NCI-H345 (cell line): Measurements from ENCODE around the gene STK26.
"Not testable (repeated sequence)": the region's sequence is repeated elsewhere in the genome, so short reads cannot be mapped to it uniquely, and the experiment has no call there.

Experiments
- DNase-seq: peaks from one replicate; lab custom pipeline; 2025; lab: John Stamatoyannopoulos, UW

Gene STK26

DNA sequence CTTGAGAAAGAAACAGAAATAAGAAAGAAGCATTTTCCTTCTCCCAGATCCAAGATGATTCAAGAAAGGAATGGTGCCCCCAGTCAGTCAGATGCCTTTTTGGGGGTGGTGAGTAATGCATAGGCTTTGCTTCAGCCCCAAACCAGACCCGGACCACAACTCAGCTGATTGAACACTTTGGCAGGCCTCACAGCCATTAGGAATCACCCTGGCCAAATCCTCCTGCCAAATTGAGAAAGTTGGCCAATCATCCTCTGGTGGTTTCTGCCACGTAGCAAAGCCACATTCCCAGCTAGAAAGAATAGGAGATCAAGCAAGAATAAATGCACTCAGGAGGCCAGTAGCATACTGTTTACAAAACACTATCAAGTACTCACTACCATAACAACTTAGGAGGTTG, 71.1 kb downstream of the STK26 start:
- DNase-seq = no peak

DNA sequence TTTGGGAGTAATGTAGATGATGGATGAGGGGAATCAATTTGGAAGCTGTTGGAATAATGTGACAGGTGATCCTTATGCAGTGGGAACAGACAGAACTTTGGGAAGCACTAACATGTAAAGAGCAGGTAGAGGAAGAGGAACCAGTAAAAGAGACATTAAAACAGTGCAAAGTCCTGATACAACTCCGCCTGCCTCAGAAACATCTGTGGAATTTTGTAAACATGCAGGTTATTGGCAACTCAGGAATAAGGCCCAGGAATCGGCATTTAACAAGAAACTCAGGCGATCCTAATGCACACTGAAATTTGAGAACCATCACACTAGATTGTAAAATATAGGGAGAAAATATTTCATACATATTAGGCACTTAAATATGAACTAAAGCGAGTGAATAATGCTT, 75.6 kb downstream of the STK26 start:
- not testable (repeated sequence) for DNase-seq

DNA sequence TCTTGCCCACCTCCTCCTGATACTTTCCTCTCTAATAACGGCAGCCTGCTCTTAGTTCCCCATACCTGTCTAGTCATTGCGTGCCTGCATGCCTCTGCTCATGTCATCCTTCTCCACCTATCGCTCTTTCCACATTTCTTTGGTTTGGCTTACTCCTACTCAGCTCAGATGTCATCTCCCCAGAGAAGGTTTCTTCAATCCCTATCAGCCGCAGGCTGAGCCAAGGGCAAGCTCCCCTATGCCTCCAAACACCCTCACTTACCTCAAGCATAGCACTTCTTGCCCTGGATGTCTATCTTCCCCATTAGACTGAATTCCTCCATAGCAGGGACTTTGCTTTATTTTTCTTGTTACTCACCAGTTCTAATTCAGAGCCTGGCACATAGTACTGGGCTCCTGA, 78.1 kb downstream of the STK26 start:
- DNase-seq = no peak

DNA sequence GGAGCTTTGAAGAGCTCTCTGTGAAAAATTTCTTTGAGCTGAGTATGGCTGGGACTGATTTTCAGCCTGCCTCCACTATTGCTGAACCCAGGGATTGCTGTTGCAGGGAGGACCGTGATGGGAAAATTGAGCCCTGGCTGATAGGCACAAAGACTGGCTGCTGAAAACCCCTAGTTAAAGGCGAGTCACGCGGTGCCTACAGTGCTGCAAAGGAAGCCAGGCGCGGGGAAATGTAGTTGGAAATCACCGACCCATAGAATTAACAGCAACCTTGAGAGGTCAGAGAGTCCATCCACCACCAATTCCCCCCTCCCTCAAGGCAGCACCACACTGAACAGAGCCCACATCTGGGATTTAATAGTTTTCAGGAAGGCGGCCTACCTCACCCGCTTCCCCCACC, 78.7 kb downstream of the STK26 start:
- no peak for DNase-seq

DNA sequence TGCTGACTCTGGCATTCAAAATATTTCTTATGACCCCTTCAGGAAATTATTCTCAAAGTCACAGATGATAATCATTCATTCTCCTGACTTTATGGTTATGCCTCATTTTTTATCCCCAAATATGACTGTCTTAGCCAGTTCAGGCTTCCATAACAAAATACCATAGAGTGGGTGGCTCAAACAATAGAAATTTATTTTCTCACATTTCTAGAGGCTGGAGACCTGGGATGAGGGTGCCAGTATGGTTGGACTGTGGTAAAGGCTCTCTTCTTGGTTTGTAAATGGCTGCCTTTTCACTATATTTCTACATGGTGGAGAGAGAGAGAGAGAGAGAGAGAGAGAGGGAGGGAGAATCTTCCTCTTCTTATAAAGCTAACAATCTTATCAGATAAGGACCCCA, 84.2 kb downstream of the STK26 start:
- no peak for DNase-seq

DNA sequence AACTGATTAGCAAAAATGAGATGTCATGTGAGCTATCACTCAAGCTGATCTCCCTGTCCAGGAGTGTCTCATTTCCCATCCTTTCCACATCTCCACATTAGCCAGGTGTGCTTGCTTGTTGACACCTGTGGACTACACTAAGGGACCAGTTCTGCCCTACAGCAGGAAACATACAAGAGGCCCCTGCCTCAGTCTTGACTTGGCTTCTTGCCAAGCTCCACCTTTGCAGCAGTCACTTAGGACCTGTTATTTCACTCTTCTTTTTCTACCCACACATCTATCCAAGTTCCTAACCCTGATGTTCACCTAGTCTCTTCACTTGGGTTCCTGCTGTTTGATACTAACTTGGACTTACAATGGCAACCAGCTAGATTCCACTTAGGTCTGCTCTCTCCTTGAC, 91.5 kb downstream of the STK26 start:
- peak; percentile 67 for DNase-seq

DNA sequence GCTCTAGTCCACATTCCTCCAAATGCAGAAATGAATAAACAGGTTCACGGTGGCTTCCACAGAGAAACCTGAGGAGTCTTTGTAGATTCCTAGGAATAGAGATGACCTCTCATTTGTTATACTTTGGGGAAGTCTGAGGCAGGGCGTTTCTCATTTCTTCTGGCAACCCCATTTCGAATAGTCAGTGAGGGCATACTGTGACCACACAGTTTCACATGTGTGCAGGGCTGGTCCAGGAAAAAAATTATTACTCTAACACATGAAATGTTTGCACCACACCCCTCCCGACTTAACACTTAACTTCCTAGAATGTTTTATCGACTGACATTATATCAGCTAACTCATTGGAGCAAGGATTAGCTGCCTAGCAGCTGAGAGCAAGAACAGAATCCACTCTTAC, 92.7 kb downstream of the STK26 start:
- no peak for DNase-seq

DNA sequence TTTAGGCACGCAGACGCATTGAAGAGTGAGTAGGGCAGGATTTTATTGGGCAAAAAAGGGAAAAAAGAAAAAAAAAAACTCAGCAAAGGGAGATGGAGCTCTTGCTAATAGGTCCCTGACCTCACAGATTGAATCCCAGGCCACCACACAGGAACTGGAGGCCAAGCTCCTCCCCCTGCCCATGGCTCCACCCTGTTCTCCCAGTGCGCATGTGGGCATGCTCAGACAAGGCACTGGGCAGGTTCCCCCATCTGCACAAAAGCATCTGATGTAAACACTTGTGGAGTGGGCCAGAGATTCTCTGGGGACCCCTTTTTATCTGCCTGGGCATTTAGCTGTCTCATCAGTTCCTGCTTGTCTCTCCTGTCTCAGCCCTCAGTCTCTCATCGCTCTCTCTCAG, 95.3 kb downstream of the STK26 start:
- DNase-seq = no peak

DNA sequence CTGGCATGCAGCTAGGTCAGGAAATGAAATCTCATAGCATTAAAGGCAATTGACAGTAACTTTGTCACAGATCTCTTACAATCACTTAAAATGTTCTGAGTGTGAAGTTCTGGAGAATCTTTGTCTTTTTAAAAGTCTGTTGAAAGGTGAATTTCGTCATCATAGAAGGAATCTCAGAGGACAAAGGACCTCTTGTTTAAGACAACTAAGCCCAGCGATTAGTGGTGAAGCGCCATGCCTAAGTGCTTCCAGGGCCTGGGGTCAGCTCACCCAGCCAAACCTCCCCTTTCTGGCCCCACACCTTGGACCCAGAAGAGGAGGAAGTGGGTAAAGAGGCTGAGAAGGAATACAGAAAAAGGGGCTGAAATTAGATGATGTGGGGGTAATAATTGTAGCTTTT, 96.2 kb downstream of the STK26 start:
- no peak for DNase-seq

DNA sequence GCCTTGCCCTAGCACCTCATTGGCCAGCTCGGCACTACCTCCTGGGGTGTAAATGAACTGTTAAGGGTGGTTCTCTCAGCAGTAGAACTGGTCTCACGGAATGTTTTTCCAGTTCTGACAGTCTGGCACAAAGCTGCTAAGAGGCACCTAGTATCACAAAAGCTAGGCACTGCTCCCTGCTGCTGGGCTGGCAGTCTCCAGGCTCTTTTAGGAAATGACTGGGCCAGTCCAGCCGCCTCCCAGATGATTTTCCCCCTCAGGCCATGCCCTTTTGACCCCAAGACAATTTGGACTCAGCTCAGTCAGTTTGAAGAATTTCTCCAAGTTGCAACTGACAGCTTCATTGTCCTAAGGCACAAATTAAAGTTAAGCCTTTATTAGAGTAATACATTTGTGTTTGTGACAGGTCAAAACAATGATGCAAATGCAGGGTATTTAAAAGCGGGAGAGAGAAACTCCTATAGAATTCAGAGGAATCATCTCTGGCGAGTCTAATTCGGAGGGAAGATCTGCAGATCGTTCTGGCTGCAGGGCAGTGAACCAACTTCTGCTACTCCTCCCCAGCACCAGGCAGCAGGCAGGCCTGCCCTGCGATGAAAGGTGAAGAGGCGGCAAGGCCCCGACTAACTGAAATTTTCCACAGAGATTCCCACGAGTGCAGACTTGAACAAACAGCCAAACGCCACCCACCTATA, 96.9 kb downstream of the STK26 start:
- DNase-seq = no peak

DNA sequence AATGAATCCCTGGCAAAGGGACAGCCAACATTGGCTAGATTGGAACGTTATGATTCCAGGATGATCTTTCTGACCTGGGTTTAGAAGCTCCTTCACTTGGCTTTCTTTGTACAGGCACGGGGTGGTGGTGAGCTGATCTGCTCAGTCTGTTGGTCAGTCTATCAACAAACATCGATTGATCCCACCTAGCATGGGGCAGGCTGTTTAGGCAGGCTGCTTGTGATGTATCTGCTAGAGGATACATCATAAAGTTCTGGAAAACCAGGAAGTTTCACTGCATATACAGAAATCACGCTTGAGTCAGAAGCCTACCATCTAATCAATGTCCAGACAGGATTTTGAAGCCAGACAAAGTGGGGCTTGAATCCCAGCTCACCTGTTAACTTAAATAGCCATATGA, 97.8 kb downstream of the STK26 start:
- no peak for DNase-seq
